Endometrium (tissue), 2 donors: ENCODE data around the gene ACVRL1.

Experiments used
- FAIRE-seq: peaks from 2 replicates; lab custom pipeline; 2012; peaks lifted over from hg19 to GRCh38; lab: Jason Lieb, UNC
- donor health status: control.
- donor health status: control.

ACVRL1 gene

DNA sequence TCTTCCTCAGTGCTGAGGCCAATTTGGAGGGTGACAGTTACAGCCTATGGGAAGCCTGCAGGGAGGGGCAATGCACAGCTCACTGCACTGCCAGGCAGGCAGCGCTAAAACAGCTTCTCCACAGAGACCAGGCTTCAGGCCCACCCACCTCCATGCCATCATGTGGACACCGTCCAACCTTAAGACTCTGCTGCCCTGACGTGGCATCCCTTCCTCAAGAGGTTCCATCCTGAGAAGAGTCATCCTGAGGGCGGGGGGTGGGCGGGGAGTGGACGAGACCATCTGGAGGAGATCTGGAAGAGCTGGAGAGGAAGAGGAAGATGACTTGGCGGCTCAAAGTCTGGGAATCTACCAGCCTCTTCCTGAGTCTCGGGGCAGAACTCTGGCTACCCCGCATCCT lies 8.4 kb upstream of the ACVRL1 start:
- no peak for FAIRE-seq

DNA sequence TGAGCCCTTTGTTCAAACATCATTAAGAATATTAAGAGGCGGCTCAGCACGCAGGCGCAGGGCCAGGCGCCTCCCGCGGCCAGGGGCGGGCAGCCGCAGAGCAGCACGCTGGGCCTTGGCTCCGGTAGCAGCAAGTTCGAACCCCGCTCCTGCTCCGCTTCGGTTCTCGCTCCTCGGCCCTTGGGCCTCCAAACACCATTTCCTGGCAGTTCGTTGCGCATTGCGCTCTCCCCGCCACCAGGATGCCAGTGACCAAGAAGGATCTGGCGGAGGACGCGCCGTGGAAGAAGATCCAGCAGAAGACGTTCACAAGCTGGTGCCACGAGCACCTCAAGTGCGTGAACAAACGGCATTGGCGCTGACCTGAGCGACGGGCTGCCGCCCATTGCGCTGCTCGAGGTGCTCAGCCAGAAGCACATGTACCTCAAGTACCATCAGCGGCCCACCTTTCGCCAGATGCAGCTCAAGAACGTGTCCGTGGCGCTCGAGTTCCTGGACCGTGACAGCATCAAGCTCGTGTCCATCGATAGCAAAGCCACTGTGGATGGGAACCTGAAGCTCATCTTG lies 6.9 kb upstream of the ACVRL1 start:
- no peak for FAIRE-seq

DNA sequence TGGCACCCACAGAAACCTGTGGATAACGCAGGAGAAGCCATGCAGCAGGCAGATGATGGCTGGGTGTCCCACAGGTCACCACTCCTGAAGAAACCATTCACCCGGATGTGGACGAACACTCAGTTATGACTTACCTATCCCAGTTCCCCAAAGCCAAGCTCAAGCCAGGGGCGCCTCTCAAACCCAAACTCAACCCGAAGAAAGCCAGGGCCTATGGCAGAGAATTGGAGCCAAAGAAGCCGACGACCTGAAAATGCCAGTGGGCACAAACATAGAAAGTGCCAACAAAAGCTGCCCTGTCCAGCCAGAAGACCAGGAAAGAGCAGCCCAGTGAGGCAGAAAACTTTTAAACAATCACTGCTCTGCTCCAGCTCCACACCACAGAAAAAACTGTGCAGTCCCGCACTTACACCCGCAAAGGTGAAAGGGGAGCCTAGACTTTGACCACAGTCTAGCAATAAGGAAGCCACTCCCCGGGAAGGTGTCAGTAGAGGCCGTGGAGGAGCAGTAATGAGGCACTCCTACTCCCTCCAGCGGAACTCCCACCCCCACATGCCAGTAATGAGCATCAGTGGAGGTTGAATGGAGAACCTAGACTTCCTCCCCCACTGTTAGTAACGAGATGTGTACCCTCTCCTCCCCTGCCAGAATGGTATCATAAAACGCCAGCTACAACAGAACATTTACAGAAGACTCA lies 6.0 kb upstream of the ACVRL1 start:
- no peak for FAIRE-seq

DNA sequence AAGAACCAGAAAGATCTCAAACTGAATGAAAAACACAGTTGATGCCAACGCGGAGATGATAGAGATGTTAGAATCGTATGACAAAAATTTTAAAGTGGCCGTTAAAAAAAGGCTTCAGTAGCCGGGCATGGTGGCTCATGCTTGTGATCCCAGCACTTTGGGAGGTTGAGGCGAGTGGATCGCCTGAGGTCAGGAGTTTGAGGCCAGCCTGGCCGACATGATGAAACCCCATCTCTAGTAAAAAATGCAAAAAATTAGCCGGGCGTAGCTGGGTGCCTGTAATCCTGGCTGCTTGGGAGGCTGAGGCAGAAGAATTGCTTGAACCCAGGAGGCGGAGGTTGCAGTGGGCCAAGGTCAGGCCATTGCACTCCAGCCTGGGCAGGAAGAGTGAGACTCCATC lies 5.4 kb upstream of the ACVRL1 start:
- no peak for FAIRE-seq

DNA sequence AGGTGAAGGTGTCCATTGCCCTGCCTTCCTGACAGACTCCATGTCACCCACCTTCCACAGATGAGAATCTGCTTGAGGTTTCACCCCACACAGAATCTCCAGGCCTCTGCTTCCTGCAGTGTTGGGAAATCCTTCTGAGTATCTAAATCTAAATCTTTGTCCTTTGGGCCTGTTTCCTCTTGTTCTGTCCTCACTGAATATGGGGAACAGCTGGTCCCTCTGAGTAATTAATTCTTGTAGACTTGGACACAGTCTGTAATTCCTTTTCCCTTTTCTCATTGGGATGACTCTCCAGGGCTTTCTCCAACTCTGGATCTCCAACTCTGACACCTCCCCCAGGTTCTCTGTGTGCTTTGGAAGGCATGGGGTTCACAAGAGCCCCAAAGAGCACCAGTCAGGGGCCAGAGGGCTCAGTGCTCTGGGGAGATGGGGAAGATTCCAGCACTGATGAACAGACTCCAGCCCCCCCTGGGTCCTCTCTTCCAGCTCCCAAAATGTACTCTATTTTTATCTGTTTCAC lies 2.3 kb upstream of the ACVRL1 start:
- FAIRE-seq, result no peak

DNA sequence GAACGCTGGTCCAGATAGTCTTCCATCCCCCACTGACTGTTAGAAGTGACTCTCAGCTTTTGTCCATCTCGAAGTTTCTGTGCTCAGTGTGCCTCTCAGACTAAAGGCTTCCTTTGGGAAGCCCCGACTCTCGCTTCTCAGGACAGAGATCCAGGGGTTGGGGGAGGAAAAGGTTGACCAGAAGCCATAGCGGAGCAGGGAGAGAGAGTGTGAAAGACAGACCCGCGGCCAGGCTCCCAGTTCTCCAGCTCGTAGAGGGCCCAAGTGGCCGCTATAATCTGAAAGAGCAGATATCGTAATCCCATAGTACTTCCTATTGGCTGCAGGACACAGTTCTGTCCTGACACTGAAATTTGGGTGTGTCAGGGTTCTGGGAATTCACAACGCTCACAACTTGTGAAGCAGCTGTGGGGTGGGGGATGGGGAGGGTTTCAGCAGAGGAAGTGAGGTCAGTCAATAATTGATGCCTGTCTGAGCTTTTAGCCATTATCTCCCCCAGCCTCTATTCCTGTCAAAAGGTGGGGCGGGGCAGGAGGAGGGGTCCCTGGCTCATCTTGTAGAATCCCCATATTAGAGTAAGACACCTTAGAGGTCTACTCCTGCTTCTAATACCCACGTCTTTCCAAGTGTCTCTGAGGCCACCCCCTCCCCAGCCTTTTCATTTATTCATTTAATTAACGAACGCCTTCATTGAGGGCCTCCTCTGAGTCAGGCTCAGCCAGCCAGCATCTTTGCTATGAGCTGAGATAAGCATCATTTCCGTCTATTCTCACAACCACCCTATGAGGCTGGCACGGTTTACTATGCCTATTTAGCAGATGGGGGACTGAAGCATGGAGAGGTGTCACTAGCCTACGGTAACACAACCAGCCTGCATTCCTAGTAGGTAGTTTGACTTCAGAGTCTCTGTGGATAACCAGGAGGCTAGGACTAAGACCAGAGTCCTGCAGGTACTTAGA lies 1.6 kb upstream of the ACVRL1 start:
- FAIRE-seq, result no peak

DNA sequence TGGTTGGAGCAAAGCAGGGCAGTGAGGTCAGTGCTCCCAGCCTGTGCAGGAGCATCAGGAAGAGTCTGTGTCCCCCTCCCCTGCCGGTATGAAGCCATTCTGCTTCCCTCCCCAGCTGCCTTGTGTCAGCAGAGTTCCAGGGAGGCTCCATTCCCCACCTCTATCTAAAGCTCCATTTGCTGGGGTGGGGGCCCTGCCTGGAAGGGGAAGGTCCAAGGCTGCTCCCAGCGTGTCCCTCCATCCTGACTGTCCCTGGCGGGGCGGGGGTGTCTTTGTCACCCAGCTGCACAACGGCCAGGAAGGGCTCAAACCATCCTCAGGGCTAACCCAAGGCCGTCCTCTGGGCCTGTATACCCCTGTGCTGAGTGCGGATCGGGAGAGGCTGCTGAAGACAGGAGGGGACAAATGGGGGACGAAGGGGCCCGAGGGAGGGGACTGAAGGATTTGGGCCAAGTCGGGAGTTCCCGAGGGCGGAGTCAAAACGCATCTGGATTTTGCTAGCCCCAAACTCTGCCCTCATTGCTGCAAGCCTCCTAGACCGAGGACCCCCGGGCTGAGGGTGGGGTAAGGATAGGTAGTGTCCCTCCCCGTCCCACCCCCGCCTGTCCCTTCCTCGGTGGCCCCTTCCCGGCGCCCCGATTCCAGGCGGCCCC lies 748 bp upstream of the ACVRL1 start:
- no peak for FAIRE-seq

DNA sequence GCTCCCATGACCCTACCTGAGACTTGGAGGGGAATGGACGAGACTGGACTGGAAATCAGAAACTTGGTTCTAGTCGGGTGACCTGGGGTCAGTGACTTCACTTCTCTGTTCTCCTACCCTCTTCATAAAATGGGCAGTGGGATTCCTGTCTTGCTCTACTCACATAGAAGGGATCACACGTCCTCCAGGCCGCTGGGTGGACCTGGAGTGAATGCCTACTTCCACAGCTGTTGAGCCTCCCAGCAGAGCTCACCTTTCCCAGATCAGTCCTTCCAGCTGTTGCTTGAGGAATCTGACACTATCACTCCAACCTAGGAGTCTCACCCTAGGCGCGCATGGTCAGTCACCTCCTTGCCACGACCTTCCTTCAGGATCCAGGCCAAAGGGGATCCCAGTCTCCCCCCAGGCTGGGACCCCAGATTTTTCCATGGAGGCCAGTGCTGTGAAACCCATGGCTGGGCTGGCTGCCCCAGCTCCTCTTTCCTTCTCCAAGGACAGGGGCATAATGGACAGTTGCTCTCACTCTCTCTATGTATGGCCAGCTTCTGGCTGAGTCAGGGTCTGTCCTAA lies 637 bp downstream of the ACVRL1 start:
- no peak for FAIRE-seq

DNA sequence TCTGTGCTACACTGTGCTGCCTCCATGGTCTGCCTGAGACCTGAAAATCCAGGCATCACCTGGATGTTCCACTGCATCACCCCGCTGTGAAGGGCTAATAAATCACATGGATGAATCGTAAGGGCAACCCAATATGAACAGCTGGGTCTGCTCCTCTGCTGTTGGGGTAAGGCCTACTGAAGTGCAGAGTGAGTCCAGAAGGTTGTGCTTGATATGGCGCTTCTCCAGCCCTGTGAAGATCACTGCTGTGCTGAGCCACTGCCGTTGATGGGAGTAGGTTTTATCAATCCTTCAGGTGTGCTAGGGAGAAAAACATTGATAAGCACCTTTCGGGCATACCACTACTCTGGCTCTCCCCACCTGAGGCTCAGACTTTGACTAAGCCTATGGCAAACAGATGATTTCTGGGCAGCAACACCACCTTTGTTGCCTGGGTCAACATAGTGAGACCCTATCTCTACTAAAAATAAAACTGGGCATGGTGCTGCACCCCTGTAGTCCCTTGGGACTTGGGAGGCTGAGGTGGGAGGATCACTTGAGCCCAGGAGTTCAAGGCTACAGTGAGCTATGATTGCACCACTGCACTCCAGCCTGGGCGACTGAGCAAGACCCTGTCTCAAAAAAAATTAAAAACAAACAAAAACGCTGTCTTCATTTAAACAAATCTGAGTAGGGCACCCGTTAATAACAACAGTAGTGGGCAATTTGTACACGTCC lies 1.7 kb downstream of the ACVRL1 start:
- FAIRE-seq, result no peak

DNA sequence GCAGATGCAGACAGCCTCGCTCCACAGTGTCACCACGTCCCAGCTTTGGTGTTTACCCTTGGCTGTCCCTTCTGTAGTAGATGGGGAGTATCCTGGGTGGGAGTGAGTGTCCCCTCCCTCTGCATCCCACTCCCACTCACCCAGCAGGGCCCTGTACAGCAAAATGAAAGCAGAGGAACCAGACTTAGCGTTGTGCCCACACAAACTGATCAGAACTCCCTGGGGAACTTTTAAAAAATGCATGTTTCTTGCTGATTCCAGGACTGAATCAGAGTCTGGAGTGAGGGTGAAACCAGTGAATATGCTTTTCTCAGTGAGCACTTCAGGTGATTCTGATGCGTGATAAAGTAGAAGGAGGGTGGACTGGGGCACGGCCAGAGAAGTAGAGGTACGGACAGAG lies 2.9 kb downstream of the ACVRL1 start:
- FAIRE-seq, result no peak

DNA sequence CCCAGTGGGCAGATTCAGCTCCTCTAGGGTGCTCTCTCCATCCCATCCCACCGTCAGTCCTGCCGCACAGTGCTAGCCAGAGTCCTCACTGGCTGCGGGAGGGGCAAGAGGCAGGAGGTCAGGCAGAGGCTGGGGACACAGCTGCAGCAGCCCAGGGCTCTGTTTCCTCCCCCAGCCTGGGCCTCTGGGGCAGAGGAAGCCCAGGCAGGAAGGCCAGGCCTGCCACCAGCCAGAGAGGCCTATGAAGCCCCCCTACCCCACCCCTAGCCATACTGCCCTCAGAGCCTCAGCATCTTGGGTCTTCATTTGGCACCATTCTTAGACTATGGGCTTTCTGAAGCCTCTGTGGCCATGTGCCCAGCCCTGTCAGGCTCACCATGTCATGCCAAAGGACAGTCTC lies 3.4 kb downstream of the ACVRL1 start:
- no peak for FAIRE-seq

DNA sequence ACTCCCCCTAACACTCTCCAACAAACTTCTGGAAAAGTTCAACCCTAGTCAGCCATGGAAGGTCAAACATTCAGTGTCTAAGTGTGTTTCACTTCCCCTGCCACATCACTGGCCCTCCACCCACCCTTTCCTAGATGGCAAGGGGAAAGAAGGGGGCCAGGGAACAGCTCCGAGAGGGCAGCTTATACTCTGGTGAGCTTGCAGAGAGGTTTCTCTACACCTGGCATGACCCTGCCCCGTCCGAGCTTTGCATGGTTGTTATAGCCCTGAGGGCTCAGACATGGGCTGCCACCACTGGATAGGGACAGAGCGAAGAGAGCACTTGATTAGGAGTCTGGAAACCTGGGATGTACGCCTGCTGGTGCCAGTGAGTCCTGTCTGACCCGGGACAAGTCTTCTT lies 4.0 kb downstream of the ACVRL1 start:
- no peak for FAIRE-seq

DNA sequence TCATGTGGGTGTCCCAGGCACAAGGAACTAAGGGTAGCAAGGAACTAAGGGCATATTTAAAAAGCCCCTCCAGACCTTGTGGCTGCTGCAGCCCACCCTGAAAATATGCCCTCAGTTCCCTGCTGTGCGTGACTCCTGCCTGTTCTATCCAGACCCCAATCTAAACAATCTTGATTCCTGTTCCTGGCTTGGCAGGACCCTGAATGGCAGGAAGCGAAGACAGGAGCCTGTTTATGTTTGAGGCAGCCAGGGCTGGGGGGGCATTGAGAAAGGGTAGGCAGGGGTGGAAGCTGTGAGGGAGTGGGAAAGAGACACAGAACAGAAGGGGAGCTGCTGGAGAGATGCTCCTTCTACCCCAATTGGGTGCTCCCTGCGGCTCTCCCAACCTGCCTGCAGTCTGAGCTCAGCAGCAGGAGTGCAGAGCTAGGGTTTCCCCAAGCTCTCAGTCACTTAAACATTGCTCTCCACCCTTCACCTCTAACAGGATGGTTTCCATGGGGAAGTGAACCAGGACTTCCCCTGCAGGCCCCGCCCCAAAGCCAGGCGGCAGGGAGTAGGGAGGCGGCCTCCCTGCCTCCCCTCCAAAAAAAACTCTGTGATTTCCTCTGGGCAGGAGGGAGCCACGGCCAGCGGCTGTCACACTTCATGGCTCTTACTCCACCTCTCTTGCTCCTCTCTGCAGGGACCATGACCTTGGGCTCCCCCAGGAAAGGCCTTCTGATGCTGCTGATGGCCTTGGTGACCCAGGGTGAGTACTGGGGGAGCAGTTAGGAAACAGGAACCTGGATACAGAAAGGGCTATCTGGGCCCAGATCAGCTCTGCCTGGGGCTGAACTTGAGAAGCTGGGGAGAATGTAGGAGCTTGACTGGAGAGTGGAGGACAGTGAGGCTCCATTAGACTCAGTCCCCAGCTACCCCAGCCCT lies 4.7 kb downstream of the ACVRL1 start:
- FAIRE-seq, result no peak

DNA sequence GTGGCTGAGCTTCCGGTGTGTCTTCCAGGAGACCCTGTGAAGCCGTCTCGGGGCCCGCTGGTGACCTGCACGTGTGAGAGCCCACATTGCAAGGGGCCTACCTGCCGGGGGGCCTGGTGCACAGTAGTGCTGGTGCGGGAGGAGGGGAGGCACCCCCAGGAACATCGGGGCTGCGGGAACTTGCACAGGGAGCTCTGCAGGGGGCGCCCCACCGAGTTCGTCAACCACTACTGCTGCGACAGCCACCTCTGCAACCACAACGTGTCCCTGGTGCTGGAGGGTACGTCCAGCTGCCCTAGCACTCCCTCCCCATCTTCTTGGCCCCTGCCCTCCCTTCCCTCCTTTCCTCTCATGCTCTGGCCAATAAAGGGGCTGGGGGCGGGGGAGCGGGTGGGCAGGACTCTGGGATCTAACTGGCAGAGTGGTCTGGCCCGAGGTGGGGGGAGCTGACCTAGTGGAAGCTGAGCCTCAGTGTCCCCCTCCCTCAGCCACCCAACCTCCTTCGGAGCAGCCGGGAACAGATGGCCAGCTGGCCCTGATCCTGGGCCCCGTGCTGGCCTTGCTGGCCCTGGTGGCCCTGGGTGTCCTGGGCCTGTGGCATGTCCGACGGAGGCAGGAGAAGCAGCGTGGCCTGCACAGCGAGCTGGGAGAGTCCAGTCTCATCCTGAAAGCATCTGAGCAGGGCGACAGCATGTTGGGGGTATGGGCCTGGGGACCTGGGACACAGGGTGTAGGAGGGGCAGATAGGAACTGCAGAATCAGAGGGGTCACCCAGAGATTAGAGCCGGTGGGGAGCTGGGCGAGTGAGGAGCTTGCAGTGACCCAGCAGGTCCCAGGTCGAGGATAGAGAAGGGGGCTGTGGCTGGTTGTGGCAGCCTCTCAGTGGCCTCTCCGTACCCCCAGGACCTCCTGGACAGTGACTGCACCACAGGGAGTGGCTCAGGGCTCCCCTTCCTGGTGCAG lies 6.0 kb downstream of the ACVRL1 start:
- no peak for FAIRE-seq

DNA sequence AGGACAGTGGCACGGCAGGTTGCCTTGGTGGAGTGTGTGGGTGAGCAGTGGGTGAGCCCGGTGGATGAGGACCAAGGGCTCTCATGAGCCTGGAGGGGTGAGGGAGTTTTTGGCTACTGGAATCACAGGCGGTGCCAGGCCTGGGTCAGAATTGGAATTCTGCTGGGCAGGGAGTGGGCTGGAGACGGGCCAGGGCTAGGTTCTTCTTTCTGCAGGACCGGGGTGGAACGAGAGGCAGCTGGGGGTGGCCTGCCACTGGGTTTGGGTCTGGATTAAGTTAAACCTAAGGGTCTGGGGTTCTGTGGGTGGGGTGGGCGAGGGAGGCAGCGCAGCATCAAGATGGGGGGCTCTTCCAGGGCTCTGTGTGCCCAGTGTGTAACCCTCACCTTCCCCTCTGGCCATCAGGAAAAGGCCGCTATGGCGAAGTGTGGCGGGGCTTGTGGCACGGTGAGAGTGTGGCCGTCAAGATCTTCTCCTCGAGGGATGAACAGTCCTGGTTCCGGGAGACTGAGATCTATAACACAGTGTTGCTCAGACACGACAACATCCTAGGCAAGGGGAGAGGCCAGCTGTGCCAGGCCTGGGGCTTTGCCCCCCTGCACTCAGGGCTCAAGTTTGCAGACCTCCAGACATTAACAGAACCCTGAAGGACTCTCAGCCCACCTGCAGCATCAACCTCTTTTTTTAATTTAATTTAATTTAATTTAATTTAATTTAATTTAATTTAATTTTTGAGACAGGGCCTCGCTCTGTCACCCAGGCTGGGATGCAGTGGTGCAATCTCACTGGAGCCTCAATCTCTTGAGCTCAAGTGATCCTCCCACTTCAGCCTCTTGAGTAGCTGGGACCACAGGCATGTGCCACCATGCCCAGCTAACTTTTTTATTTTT lies 7.0 kb downstream of the ACVRL1 start:
- no peak for FAIRE-seq

DNA sequence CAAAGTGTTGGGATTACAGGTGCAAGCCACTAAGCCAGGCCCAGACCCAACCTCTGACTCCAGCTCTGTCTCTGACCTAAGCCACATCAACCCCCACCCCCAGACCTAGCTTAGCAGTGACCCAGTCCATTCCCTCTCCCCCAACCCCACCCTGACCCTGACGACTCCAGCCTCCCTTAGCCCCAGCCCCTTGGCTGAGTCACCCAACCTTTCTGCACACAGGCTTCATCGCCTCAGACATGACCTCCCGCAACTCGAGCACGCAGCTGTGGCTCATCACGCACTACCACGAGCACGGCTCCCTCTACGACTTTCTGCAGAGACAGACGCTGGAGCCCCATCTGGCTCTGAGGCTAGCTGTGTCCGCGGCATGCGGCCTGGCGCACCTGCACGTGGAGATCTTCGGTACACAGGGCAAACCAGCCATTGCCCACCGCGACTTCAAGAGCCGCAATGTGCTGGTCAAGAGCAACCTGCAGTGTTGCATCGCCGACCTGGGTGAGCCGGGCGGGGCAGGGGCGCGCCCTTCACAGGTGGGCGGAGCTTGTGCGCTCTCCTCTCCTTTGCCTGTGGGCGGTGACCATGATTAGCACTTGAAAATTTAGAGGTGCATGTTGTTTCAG lies 7.8 kb downstream of the ACVRL1 start:
- FAIRE-seq, result no peak

DNA sequence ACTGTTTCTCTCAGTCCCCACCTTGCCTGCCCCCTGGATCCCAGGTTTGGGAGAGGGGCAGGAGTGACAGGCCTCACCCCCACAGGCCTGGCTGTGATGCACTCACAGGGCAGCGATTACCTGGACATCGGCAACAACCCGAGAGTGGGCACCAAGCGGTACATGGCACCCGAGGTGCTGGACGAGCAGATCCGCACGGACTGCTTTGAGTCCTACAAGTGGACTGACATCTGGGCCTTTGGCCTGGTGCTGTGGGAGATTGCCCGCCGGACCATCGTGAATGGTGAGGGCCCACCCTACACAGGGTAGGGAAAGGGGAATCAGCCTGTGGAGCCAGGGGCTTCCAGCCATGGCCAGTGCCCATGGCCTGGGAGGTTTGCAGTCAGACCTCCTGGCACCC lies 8.6 kb downstream of the ACVRL1 start:
- no peak for FAIRE-seq
